Kidney (tissue), 14 donors: Measurements from ENCODE around the gene RNF7. TPM values are rescaled to one million over a fixed set of nuclear protein-coding genes. Genes with fewer than 3 reads are reported as not detected.

Experiments
- DNase-seq, 5 donors: peaks; one replicate each; pipeline ENCODE4 v3.0.0-alpha.2; 2013 to 2020
- FAIRE-seq: peaks from 2 replicates; lab custom pipeline; 2012; peaks lifted over from hg19 to GRCh38; lab: Jason Lieb, UNC
- H3K27ac ChIP-seq, 2 donors: one replicate each; pipeline ENCODE4 v1.7.0; 2013; ENCODE audit warnings: low read depth in 2 of 2, low read length in 2 of 2, inconsistent platforms in 1 of 2
- H3K27me3 ChIP-seq: one replicate; pipeline ENCODE4 v1.7.1; 2013; ENCODE audit warnings: low read length, inconsistent platforms; ENCODE audit not compliant: control insufficient read depth, insufficient read depth
- H3K36me3 ChIP-seq, 3 donors: one replicate each; pipeline versions ENCODE4 v1.7.0 to v1.7.1; 2013; ENCODE audit warnings: low read length in 3 of 3, control low read depth in 1 of 3, inconsistent platforms in 1 of 3; ENCODE audit not compliant: insufficient read depth in 3 of 3, control insufficient read depth in 2 of 3
- H3K4me1 ChIP-seq, 3 donors: one replicate each; pipeline versions ENCODE4 v1.7.0 to v1.7.1; 2013; ENCODE audit warnings: low read length in 3 of 3, inconsistent platforms in 1 of 3, low read depth in 1 of 3; ENCODE audit not compliant: control insufficient read depth in 2 of 3, insufficient read depth in 2 of 3
- H3K4me3 ChIP-seq, 3 donors: one replicate each; pipeline versions ENCODE4 v1.7.0 to v1.8.1; 2013; ENCODE audit warnings: low read length in 3 of 3, control low read depth in 1 of 3, inconsistent platforms in 1 of 3
- H3K9ac ChIP-seq, 3 donors: one replicate each; pipeline versions ENCODE4 v1.7.0 to v1.7.1; 2013; ENCODE audit warnings: low read length in 3 of 3, control low read depth in 1 of 3, inconsistent platforms in 1 of 3
- H3K9me3 ChIP-seq, 3 donors: one replicate each; pipeline versions ENCODE4 v1.7.0 to v1.7.1; 2013; ENCODE audit warnings: low read length in 3 of 3, control low read depth in 1 of 3, inconsistent platforms in 1 of 3; ENCODE audit not compliant: control insufficient read depth in 2 of 3, insufficient read depth in 1 of 3
- CTCF ChIP-seq: IDR thresholded peaks from 3 replicates; pipeline ENCODE4 v1.5.1; 2012; ENCODE audit warnings: mild to moderate bottlenecking, moderate library complexity, borderline replicate concordance; ENCODE audit not compliant: insufficient read depth; ENCODE audit errors: extremely low read depth
- intact Hi-C: fragments of 100-400 bp; cut with DNase I; formaldehyde crosslinking; loops from one replicate; pipeline ENCODE4 v1.11.1; 2022
- polyA plus RNA-seq: library from polyadenylated mRNA; stranded (reverse); fragments of 350-450 nt; fragmentation: Illumina TruSeq; extraction: RNeasy Lipid Tissue Mini Kit (QIAGEN cat#74804); gene quantifications from one replicate; pipeline ENCODE4 v1.2.3, GENCODE V29; 2014; ENCODE audit warnings: low read depth, low replicate concordance; ENCODE audit not compliant: insufficient read depth
- total RNA-seq: library from RNA; stranded (reverse); fragmentation: NEBNext Ultra II Directional; extraction: Animal tissue kit (Norgen Biotek cat#: 25700); gene quantifications from one replicate; pipeline ENCODE4 v1.2.1, GENCODE V29; 2021
- donor health status: control.
- donor health status: control.
- donor health status: control.
- donor health status: control.
- donor health status: control.
- donor health status: DM: yes; HTN: yes; CAD: no.
- donor health status: Normal renal cell carcinoma (clear cell type).

Gene RNF7
- total and polyA plus RNA-seq, 2 donors from 2014 or later = 83.2 to 138 TPM

GRCh38 chr3:141773676-141774075 is 35.6 kb downstream of the RNF7 start:
- no peak for TF ChIP-seq CTCF
- H3K9me3 ChIP-seq = no peaks in the 10 kb centered on the region
- H3K27me3 ChIP-seq = no peaks in the 10 kb centered on the region
- no peaks in the 10 kb centered on the region for H3K4me1 ChIP-seq
- no peaks in the 10 kb centered on the region for H3K36me3 ChIP-seq
- no peak overlapping the region for H3K27ac ChIP-seq
- DNase-seq (no peak), FAIRE-seq (no peak)
- H3K9ac ChIP-seq = no peak overlapping the region
- H3K4me3 ChIP-seq = no peak overlapping the region
- intact Hi-C loops = no loop called here

GRCh38 chr3:141776376-141776775 is 38.3 kb downstream of the RNF7 start:
- no peak overlapping the region for H3K9ac ChIP-seq
- H3K27me3 ChIP-seq = no peaks in the 10 kb centered on the region
- H3K36me3 ChIP-seq = no peaks in the 10 kb centered on the region
- H3K27ac ChIP-seq = no peak overlapping the region
- no peak overlapping the region for H3K4me3 ChIP-seq
- no peaks in the 10 kb centered on the region for H3K4me1 ChIP-seq
- intact Hi-C loops = no loop called here
- DNase-seq = no peak
- no peak for TF ChIP-seq CTCF
- H3K9me3 ChIP-seq = no peaks in the 10 kb centered on the region
- FAIRE-seq = no peak

GRCh38 chr3:141776885-141777284 is 38.8 kb downstream of the RNF7 start:
- no peak overlapping the region for H3K9ac ChIP-seq
- DNase-seq (no peak), FAIRE-seq (no peak)
- no peaks in the 10 kb centered on the region for H3K4me1 ChIP-seq
- no peak overlapping the region for H3K27ac ChIP-seq
- no peaks in the 10 kb centered on the region for H3K9me3 ChIP-seq
- no peaks in the 10 kb centered on the region for H3K27me3 ChIP-seq
- TF ChIP-seq CTCF = no peak
- intact Hi-C loops = no loop called here
- no peaks in the 10 kb centered on the region for H3K36me3 ChIP-seq
- H3K4me3 ChIP-seq = no peak overlapping the region
